ENCODE data around the gene ELAVL2. TPM values are rescaled to one million over a fixed set of nuclear protein-coding genes. Genes with fewer than 3 reads are reported as not detected.

Gene ELAVL2
- 7.9 TPM for polyA plus RNA-seq (2013, experiment 1 of 2)
- polyA plus RNA-seq (2013, experiment 2 of 2), result 11.4 TPM

DNA sequence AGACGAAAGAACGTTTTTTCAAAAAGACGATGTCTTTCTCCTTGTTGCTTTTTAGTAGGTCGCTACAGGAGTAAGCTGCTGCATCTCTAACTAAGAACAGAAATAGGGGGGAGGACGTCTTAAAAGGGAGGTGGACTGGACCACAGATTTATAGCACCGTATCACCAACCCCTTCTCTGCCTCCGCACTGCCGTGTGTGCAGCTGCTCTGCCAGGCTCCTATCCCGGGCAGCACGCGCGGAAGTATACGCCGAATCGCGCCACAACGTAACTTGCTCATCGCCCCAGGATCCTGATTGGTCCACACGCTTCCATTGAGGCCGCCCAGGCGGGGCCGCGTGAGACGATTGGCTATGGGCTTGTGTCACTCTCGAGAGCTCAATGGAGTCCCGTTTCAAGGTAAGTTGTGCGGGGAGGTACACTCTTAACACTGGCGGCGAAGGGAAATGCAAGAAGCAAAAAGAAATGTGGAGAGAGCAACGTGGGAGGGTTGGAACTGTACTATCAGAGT lies at the start of gene ELAVL2:
Gene ELAVL2, minus strand, starts transcription at position 121 of the 510 bp plus-strand sequence. CDS start 64,006 bp downstream, outside the sequence.
- Histone ChIP-seq H3K27me3 (ENCODE audit: insufficient read depth, low read length) (peaks cover 86% of the 10 kb centered on the region), H3K4me3 (ENCODE audit: low read length) (peak within 1 kb of the TSS; percentile 68)

DNA sequence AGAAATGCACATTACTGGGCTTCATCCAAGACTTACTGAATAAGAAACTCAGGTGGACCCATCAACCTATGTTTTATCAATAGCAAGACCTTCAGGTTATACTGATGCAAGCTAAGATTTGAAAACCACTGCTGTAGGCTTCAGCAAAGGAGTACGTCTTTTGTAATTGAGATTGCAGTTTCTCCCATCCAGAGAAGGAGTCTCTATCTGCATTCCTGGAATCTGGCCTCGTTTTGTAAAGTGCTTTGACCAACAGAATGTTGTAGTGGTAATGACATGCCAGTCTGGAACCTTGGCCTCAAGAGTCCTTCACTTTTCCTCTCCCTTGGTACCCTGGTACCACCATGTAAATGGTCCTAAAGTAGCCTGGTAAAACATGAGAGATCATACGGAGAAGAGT lies 32.2 kb upstream of the ELAVL2 start:
- H3K36me3 ChIP-seq (ENCODE audit: insufficient read depth, low read length), result no peaks in the 10 kb centered on the region
- H3K9ac ChIP-seq (ENCODE audit: low read depth, low read length), result no peak overlapping the region
- no peaks in the 10 kb centered on the region for H3K4me1 ChIP-seq (ENCODE audit: insufficient read depth, low read length)
- no peaks in the 10 kb centered on the region for H3K27me3 ChIP-seq (ENCODE audit: insufficient read depth, low read length)
- no peak overlapping the region for H3K4me3 ChIP-seq (ENCODE audit: low read length)
- WGBS, result 64% methylated on average over 3 of the region's 3 CpGs
- H3K27ac ChIP-seq (ENCODE audit: low read depth, low read length), result no peak overlapping the region
- H3K9me3 ChIP-seq (ENCODE audit: insufficient read depth, low read depth, low read length), result no peaks in the 10 kb centered on the region

More for the DNA sequence above, at the start of gene ELAVL2:
- Histone ChIP-seq H3K9me3 (ENCODE audit: insufficient read depth, low read depth, low read length) (no peaks in the 10 kb centered on the region), H3K9ac (ENCODE audit: low read depth, low read length) (peak within 1 kb of the TSS; percentile 34), H3K36me3 (ENCODE audit: insufficient read depth, low read length) (no peaks in the 10 kb centered on the region), H3K4me1 (ENCODE audit: insufficient read depth, low read length) (peaks cover 37% of the 10 kb centered on the region), H3K27ac (ENCODE audit: low read depth, low read length) (no peak within 1 kb of the TSS)
- WGBS, result 0% methylated on average over 30 of the region's 30 CpGs

DNA sequence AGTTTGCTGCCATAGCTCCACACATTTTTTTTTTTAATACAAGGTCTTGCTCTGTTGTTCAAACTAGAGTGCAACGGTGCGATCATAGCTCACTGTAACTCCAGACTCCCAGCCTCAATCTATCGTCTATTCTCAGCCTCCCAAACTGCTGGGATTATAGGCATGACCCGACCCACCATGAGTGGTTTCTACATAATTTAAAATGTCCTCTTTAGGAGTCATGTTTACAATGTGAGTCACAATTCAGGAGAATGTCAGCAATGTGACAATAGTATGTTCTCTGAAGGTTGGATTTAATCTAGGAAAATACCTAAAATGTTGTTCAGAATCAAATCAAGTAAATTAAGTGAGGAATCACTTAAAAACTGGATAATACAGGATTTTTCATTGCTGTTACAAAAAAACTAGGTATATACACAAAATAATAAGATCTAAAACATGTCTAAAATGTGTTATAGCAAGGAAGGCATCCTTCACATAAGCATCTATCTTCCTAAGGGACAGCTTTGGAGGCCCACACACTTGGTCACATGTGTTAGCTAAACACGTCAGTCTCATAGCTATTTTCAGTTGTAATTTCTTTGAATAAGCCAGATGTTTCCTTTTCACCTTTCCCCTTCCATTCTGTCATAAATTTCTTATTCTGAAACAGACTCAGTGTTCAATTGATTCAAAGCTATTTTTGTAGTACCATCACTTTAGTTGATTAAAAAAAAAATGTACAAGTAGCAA lies 30.0 kb upstream of the ELAVL2 start:
- no peaks in the 10 kb centered on the region; the same call in 1 of the 2 replicates for H3K4me1 ChIP-seq (ENCODE audit: insufficient read depth, low read length)
- H3K36me3 ChIP-seq (ENCODE audit: insufficient read depth, low read length), result no peaks in the 10 kb centered on the region
- no peaks in the 10 kb centered on the region for H3K9me3 ChIP-seq (ENCODE audit: insufficient read depth, low read depth, low read length)
- peaks cover 17% of the 10 kb centered on the region for H3K27me3 ChIP-seq (ENCODE audit: insufficient read depth, low read length)
- 92% methylated on average over 5 of the region's 5 CpGs for WGBS
- no peak overlapping the region for H3K27ac ChIP-seq (ENCODE audit: low read depth, low read length)
- H3K9ac ChIP-seq (ENCODE audit: low read depth, low read length), result no peak overlapping the region
- no peak overlapping the region for H3K4me3 ChIP-seq (ENCODE audit: low read length)

DNA sequence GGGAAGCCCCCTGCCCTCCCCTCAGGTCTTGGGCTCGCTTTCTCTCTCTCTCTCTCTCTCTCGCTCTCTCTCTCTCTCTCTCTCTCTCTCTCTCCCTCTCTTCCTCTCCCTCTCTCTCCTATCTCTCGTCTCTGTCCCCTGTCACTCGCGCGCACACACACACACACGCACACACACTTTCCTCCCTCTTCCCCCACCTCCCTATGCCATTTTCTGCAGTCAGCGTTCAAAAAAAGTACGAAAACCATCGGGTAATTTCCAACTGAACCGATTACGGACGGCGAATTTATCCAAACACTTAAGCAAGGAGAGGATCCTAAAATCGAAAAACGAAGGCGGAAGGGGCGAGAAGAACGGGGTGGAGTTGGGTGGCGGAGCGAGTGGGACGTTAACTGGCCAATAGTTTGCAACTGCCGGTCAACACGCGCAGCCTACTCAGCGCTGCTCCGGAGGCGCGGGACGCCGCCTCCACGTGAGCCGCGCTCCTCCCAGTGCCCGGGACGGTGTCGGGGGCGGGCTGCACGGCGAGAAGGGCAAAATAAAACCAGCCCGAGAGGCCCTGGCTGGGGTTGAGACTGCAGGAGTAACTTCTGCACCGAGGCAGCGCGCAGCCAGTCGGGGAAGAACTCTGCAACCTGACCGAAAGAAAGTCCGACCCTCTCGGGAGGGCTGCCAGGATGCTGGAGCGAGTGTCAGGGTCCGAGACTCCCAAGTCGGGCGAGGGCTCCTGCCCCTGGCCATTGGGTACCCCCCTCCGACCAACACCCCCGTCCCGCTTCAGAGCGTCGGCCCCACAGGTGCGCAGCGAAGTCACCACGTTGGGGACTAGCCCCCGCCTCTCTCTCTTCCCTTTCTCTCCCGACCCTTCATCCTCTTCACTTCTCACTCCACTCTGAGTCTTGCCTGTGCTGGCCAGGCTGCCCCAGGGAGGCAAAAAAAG lies 24.9 kb upstream of the ELAVL2 start:
- Histone ChIP-seq H3K4me3 (ENCODE audit: low read length) (peak overlapping the region; percentile 83), H3K36me3 (ENCODE audit: insufficient read depth, low read length) (no peaks in the 10 kb centered on the region), H3K9ac (ENCODE audit: low read depth, low read length) (peak overlapping the region; percentile 60), H3K4me1 (ENCODE audit: insufficient read depth, low read length) (peaks cover 13% of the 10 kb centered on the region), H3K27ac (ENCODE audit: low read depth, low read length) (no peak overlapping the region), H3K27me3 (ENCODE audit: insufficient read depth, low read length) (peaks cover 25% of the 10 kb centered on the region), H3K9me3 (ENCODE audit: insufficient read depth, low read depth, low read length) (no peaks in the 10 kb centered on the region)
- under 1% methylated on average over 61 of the region's 62 CpGs for WGBS

GRCh38 chr9:23850242-23850689 lies 24.2 kb upstream of the ELAVL2 start:
- peaks cover 25% of the 10 kb centered on the region for H3K27me3 ChIP-seq (ENCODE audit: insufficient read depth, low read length)
- H3K9me3 ChIP-seq (ENCODE audit: insufficient read depth, low read depth, low read length), result no peaks in the 10 kb centered on the region
- H3K27ac ChIP-seq (ENCODE audit: low read depth, low read length), result no peak overlapping the region
- H3K4me1 ChIP-seq (ENCODE audit: insufficient read depth, low read length), result peaks cover 13% of the 10 kb centered on the region
- peak overlapping the region; percentile 83 for H3K4me3 ChIP-seq (ENCODE audit: low read length)
- under 1% methylated on average over 17 of the region's 17 CpGs for WGBS
- no peak overlapping the region; the same call in 1 of the 2 replicates for H3K9ac ChIP-seq (ENCODE audit: low read depth, low read length)
- no peaks in the 10 kb centered on the region for H3K36me3 ChIP-seq (ENCODE audit: insufficient read depth, low read length)

DNA sequence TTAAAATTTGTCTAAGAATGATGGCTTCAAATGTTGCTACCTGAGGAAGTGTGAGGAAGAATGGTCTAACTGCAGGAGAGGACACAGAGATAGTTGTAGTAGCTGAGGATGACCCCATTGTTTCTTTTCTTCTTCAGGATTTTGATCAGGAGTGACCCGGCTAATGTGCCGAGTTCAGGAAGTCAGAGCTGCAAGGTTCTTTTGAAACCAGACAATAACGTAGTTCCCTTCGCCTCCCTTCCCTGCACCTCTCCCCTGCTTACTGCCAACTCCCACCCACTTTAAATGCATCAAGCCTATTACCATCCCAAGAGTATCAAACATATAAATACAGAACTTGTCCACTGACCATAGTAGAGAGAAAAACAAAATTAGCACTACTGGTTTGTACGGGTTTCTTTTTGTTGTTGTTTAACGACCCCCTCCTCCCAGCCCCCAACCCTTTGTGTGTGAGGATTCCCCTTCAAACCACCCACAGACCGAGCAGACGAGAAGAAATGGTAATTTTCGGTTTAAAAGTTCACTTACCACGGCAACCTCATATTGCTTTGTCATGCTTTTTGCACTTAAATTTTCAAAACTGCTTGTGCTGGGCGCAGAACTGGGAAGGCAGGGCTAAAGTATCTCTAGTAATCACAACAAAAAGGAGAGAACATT lies 23.5 kb upstream of the ELAVL2 start:
- H3K9me3 ChIP-seq (ENCODE audit: insufficient read depth, low read depth, low read length), result no peaks in the 10 kb centered on the region
- H3K9ac ChIP-seq (ENCODE audit: low read depth, low read length), result peak overlapping the region; percentile 67
- peaks cover 25% of the 10 kb centered on the region for H3K27me3 ChIP-seq (ENCODE audit: insufficient read depth, low read length)
- H3K36me3 ChIP-seq (ENCODE audit: insufficient read depth, low read length), result no peaks in the 10 kb centered on the region
- H3K4me3 ChIP-seq (ENCODE audit: low read length), result peak overlapping the region; percentile 83
- H3K4me1 ChIP-seq (ENCODE audit: insufficient read depth, low read length), result peaks cover 16% of the 10 kb centered on the region
- 2% methylated on average over 9 of the region's 11 CpGs for WGBS
- no peak overlapping the region for H3K27ac ChIP-seq (ENCODE audit: low read depth, low read length)

GRCh38 chr9:23842565-23843129 lies 16.6 kb upstream of the ELAVL2 start:
- no peak overlapping the region for H3K4me3 ChIP-seq (ENCODE audit: low read length)
- H3K4me1 ChIP-seq (ENCODE audit: insufficient read depth, low read length), result peaks cover 20% of the 10 kb centered on the region
- H3K9me3 ChIP-seq (ENCODE audit: insufficient read depth, low read depth, low read length), result no peaks in the 10 kb centered on the region
- 71% methylated on average over 1 of the region's 1 CpG for WGBS
- H3K9ac ChIP-seq (ENCODE audit: low read depth, low read length), result no peak overlapping the region
- H3K36me3 ChIP-seq (ENCODE audit: insufficient read depth, low read length), result no peaks in the 10 kb centered on the region
- H3K27me3 ChIP-seq (ENCODE audit: insufficient read depth, low read length), result no peaks in the 10 kb centered on the region
- no peak overlapping the region for H3K27ac ChIP-seq (ENCODE audit: low read depth, low read length)

- Histone ChIP-seq H3K4me1 (ENCODE audit: insufficient read depth, low read length) (peaks cover 20% of the 10 kb centered on the region), H3K4me3 (ENCODE audit: low read length) (no peak overlapping the region), H3K36me3 (ENCODE audit: insufficient read depth, low read length) (no peaks in the 10 kb centered on the region), H3K27ac (ENCODE audit: low read depth, low read length) (no peak overlapping the region), H3K9me3 (ENCODE audit: insufficient read depth, low read depth, low read length) (no peaks in the 10 kb centered on the region), H3K27me3 (ENCODE audit: insufficient read depth, low read length) (no peaks in the 10 kb centered on the region), H3K9ac (ENCODE audit: low read depth, low read length) (no peak overlapping the region)
- WGBS, result 50% methylated on average over 1 of the region's 2 CpGs
These were observed 15.3 kb upstream of the ELAVL2 start for GRCh38 chr9:23841304-23841703.

DNA sequence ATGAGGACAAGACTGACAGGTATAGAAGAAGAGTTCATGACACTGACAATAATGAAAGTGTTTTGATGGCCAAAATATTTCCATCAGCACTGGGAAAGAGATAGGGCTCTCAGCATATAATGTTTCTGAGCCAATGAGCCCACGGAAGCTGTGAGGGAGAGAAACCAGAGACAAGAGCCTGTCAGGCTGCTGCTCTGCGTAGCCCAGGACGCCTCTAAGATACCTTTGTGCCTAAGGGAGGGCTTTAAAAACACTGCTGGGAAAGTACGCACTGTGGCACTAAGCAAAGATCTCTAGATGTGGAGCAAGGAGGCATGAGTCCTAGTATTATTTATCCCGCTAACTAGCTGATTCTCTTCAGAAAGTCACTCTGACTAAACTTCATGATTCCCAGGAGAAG lies 11.0 kb upstream of the ELAVL2 start:
- Histone ChIP-seq H3K9ac (ENCODE audit: low read depth, low read length) (no peak overlapping the region), H3K4me3 (ENCODE audit: low read length) (no peak overlapping the region), H3K4me1 (ENCODE audit: insufficient read depth, low read length) (peaks cover 6% of the 10 kb centered on the region; the same call in 1 of the 2 replicates), H3K9me3 (ENCODE audit: insufficient read depth, low read depth, low read length) (no peaks in the 10 kb centered on the region), H3K27ac (ENCODE audit: low read depth, low read length) (no peak overlapping the region), H3K36me3 (ENCODE audit: insufficient read depth, low read length) (no peaks in the 10 kb centered on the region), H3K27me3 (ENCODE audit: insufficient read depth, low read length) (peaks cover 19% of the 10 kb centered on the region)
- 80% methylated on average over 5 of the region's 5 CpGs for WGBS

DNA sequence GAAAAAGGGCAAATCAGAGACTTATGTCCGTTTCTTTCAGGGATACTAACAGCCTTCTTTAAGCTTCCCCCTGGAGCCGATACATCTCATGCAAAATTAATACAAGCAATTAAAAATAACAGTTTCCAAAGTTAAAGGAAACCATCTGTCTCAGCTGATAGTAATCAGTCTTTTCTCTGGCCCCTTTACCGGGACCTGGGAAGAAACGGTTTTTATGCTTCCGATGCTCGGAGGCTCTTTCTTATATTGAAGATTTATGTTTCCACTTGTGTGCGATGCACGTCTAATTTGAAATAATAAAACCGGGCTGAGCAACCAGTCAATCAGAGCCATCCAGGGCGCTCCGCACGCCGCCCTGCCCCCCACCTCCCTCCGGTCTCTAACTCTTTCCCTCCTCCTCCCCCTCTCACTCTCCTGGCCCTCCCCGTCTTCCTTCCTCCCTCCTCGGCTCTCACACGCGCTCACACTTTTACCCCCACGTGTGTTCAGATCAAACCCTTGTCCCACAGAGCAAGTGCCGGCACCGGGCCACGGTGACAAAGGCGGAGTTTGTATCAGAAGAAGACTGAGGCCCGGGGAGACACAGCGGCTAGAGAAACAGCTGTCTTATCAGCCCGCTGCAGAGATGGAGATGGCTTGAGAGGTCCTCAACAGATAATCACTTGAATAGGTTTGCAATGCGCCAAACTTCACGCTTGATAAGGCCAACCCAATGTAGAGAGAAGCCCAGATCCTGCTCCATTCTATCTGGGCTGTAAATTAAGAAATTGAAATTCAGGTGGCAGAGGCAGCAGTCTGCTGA lies 5.1 kb upstream of the ELAVL2 start:
- peaks cover 71% of the 10 kb centered on the region for H3K27me3 ChIP-seq (ENCODE audit: insufficient read depth, low read length)

More for the DNA sequence above, 5.1 kb upstream of the ELAVL2 start:
- no peak overlapping the region for H3K27ac ChIP-seq (ENCODE audit: low read depth, low read length)
- H3K4me1 ChIP-seq (ENCODE audit: insufficient read depth, low read length), result peaks cover 27% of the 10 kb centered on the region
- no peak overlapping the region for H3K9ac ChIP-seq (ENCODE audit: low read depth, low read length)
- no peaks in the 10 kb centered on the region for H3K9me3 ChIP-seq (ENCODE audit: insufficient read depth, low read depth, low read length)
- H3K36me3 ChIP-seq (ENCODE audit: insufficient read depth, low read length), result no peaks in the 10 kb centered on the region
- whole genome bisulfite sequencing, result under 1% methylated on average over 28 of the region's 28 CpGs
- H3K4me3 ChIP-seq (ENCODE audit: low read length), result peak overlapping the region; percentile 58
